HT-29 (cell line): ENCODE data around the gene SP1. TPM values are rescaled to one million over a fixed set of nuclear protein-coding genes. Genes with fewer than 3 reads are reported as not detected.
A peak's percentile ranks its signal among the peaks of the same experiment; 100 is the strongest.
"Not testable (repeated sequence)": the region's sequence is repeated elsewhere in the genome, so short reads cannot be mapped to it uniquely, and the experiment has no call there.

Source experiments
- DNase-seq: peaks from one replicate; pipeline ENCODE4 v3.0.0-alpha.2; 2015; ENCODE audit warnings: low spot score
- total RNA-seq: library from RNA; depleted of rRNA; stranded (reverse); fragments of >200 nt; shearing (Covaris generic); gene quantifications from 2 replicates; pipeline ENCODE4 v1.2.3, GENCODE V29; 2014; rRNA removed

Gene SP1
- total RNA-seq = 52.0 and 56.5 TPM in 2 replicates

DNA sequence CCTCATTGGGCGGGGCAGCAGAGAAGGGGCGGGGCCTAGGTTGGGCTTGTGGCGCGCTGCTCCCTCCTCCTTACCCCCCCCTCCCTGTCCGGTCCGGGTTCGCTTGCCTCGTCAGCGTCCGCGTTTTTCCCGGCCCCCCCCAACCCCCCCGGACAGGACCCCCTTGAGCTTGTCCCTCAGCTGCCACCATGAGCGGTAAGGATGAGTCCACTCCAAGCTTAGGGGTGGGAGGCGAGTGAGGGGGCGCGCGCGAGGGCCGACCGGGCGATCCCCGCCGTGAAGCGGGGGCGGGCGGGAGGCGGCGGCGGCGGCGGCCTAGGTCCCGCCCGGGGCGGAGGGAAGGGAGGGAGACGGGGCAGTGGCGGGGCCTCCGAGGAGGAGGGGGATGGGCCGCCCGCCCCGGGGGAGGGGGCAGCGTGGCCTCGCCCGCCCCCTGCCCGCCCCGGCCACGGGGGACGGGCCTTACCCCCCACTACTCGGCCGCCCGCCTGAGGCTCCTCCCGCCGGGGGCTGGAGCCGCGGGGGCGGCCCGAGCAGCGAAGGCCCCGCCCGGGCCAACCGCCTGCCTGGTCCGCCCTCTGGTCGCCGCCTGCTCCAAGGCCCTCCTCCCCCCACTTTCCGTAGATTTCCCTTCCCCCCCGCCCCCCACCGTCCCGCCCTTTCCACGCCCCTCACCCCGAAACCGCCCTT is at the start of gene SP1:
Gene SP1 (plus strand): TSS at position 73 of the 690 bp plus-strand sequence. CDS start 116 bp downstream, at position 189.
- DNase-seq = peak; percentile 93

- DNase-seq = no peak
These were observed 49.3 kb upstream of the SP1 start for GRCh38 chr12:53330671-53331070.

DNA sequence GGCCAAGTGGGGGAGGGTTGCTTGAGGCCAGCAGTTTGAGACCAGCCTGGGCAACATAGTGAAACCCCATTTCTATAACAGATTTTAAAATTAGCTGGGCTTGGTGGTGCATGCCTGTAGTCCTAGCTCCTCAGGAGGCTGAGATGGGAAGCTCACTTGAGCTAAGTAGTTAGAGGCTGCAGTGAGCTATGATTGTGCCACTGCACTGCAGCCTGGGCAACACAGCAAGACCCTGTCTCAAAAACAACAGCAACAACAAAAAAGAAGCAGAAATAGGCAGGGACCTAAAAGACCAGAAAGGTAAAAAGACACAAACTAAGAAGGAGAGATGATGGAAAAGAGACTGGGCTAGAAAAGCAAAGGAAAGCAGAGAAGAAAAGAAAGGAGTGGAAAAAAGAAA is 47.6 kb upstream of the SP1 start:
- DNase-seq = not testable (repeated sequence)

DNA sequence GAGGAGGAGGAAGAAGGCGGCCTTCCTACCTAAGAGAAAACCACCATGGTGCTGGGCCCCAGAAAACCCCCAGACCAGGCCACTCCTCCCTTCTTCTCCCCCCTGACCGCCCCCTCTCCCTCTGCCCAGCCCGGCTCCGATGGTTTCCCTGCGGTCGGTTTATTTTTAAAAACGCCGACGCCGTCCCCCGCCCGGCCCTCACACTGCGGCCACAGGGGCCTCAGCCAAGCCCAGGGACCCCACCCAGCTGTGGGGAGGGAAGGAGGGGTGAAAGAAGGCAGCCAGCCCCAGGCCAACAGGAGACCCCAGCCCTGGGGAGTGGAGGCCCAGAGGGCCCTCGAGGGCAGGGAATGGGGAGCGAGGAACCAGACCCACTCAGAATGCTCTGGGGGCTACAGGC is 47.2 kb upstream of the SP1 start:
- no peak for DNase-seq

GRCh38 chr12:53333289-53333688 is 46.7 kb upstream of the SP1 start:
- no peak for DNase-seq

GRCh38 chr12:53333845-53334244 is 46.1 kb upstream of the SP1 start:
- no peak for DNase-seq

- DNase-seq = no peak
These were observed 45.2 kb upstream of the SP1 start for GRCh38 chr12:53334822-53335221.

- DNase-seq = no peak
These were observed 43.7 kb upstream of the SP1 start, which contains the start of gene SP7 for GRCh38 chr12:53336181-53336681. Gene SP7 (minus strand): TSS chr12:53336354. CDS start chr12:53335646, 708 bp downstream.

DNA sequence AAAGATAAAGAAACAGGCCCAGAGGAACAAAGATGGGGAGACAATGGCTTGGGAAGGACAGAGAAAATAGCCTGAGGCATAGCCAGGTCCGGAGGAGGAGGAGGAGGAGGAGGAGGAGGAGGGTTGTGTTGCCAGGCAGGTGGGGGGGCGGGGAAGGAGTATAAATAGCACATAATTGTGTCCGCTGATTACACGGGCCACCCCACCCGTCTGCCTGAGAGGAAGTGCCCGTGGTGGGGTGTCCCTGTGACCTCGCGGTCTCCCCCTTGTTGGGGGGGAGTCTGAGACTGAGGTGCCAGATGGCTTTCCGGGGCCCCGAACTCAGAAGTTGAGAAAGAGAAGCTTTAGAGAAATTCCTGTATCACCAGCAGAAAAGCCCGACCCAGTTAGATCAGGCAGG is 42.0 kb upstream of the SP1 start:
- DNase-seq = no peak

- no peak for DNase-seq
These were observed 41.1 kb upstream of the SP1 start for GRCh38 chr12:53338916-53339315.

DNA sequence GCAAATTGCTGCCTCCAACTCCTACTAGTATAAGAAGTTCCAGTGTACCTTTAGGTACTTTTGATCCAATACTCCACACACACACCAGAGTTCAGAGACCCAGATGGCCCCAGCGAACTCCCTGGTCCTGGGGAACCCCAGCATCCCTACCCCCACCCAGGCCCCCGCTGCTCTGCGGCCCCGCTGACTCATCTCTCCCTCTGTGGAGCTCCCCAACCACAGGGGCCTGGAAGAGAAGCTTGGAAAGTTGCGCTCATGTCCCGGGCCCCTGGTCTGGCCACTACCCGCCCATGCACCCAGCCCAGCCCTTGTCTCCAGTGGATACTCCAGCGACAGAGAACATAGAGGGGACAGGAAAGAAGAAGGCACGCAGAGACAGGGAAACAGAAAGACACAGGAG is 39.6 kb upstream of the SP1 start:
- DNase-seq = no peak

DNA sequence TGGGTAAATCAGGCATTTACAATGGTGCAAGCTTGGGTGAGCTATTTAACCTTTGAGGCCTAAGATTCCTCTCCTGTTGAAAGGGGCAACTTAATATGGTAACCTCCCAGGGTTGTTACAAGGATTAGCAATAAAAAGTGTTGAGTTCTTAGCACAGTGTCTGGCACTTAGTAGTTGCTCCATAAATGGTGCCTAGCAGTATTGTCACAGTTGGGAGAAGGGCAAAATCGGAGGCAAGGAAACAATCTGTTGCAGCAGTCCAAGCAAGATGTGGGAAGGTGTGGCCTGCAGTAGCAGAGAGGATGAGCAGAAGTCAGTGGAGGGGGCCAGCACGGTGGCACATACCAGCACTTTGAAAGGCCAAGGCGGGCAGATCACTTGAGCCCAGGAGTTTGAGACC is 36.5 kb upstream of the SP1 start:
- no peak for DNase-seq

GRCh38 chr12:53343969-53344368 is 36.0 kb upstream of the SP1 start:
- no peak for DNase-seq

- DNase-seq = no peak
These were observed 35.5 kb upstream of the SP1 start for GRCh38 chr12:53344487-53344823.

DNA sequence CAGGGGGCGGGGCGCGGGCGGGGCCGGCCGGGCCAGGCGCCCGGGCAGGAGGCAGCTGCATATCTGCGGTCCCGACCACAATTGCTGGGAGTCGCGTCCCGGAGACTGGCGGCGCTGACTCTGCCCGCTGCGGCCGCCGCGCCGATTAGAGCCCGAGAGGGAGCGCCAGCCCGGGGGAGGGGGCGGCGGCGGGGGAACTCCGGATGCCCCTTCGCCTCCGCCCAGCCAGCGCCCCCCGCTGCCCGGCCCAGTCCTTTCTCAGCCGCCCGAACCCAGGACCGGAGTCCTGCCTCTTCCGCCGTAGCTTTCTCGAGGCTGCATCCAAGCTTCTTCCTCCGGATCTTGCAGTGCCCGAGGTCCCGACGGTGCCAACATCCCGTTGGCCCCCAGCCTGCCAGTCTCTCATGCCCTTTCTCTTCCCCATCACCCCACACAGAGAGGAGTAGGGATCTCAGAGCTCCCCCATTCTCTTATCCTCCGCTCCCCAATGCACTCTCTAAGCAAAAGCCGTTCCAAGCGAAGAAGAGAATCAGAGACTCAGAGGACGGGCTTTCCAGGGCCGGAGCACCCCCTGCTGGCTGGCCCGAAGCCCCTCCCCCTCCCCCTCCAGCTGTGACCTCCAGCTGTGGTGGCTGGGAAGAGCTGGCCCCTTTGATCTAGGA is 35.0 kb upstream of the SP1 start:
- peak; percentile 68 for DNase-seq

- no peak for DNase-seq
These were observed 34.3 kb upstream of the SP1 start for GRCh38 chr12:53345486-53346188.

GRCh38 chr12:53346491-53346890 is 33.5 kb upstream of the SP1 start:
- no peak for DNase-seq

- no peak for DNase-seq
These were observed 32.1 kb upstream of the SP1 start for GRCh38 chr12:53347905-53348304.

DNA sequence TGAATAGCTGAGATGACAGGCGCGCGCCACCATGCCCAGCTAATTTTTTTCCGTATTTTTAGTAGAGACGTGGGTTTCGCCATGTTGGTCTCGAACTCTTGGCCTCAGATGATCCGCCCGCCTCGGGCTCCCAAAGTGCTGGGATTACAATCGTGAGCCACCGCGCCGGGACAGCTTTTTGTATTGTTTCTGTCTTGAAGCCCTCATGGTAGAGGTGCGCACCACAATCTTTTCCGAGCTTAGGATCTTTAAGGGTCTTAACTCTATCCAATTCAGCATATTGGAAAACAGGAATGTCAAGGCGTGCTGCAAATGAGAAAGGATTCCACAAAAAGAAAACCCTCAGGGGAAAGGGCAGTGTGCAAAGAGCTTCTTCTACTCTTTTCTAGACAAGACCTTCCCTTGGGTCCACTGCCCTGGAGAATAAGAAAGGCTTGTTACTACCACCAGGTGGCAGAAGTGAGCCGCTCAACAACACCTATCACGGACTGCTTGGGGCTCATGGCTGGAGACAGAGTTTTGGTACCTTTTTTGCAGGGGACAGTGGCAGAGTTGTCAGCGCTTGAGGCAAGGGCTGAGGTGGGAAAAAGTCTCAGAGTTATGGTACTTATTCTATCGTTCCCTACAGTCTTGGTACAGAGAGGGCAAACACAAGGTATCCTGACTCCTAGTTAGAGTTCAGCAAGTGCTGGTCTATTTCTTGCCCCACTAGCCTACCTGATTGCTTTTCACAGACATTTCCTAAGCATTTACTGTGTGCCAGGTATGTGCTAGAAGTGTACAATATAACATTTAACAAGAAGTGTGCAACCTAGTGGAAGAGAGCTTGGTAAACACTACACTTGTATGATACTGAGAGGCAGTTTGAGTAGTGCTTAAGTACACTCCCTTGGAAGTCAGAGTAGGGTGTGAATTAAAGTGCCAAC is 27.4 kb upstream of the SP1 start:
- DNase-seq = peak; percentile 97

DNA sequence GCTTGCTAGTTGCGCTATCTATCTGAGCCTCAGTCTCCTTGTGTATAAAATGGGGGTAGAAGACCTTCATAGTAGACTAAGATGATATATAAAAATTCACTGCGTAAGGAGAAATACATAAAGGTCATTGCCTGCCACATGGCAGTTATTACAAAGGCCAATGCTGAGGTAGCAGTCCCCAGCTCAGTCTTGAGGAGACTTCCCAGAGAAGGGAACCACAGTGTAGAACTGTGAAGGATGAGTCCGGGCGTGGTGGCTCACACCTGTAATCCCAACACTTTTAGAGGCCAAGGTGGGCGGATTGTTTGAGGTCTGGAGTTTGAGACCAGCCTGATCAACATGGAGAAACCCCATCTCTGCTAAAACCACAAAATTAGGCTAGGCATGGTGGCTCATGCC is 26.7 kb upstream of the SP1 start:
- no peak for DNase-seq

- DNase-seq = no peak
These were observed 24.9 kb upstream of the SP1 start for GRCh38 chr12:53355121-53355520.
